GM12891 (cell line): Measurements from ENCODE around the gene BMF.
A peak's percentile ranks its signal among the peaks of the same experiment; 100 is the strongest.

Experiments used
- DNase-seq: peaks from one replicate; pipeline ENCODE4 v3.0.0; 2011; ENCODE audit warnings: low spot score; ENCODE audit not compliant: insufficient read length
- FAIRE-seq: peaks from 2 replicates; lab custom pipeline; 2011; peaks lifted over from hg19 to GRCh38; lab: Jason Lieb, UNC
- PAX5 ChIP-seq: IDR thresholded peaks from 2 replicates; pipeline ENCODE4 v1.6.1; 2011; ENCODE audit warnings: low read length, moderate library complexity, mild to moderate bottlenecking; ENCODE audit not compliant: insufficient read depth, severe bottlenecking
- POLR2A ChIP-seq: IDR thresholded peaks from 2 replicates; pipeline ENCODE4 v1.6.1; 2011; ENCODE audit warnings: low read depth, low read length, control low read depth
- POLR2AphosphoS5 ChIP-seq: IDR thresholded peaks from 2 replicates; pipeline ENCODE4 v1.6.1; 2011; ENCODE audit warnings: low read depth, low read length, control low read depth
- POU2F2 ChIP-seq: IDR thresholded peaks from 2 replicates; pipeline ENCODE4 v1.6.1; 2011; ENCODE audit warnings: low read depth, mild to moderate bottlenecking, control low read depth, low read length, moderate library complexity
- SPI1 ChIP-seq: IDR thresholded peaks from 2 replicates; pipeline ENCODE4 v1.6.1; 2011; ENCODE audit warnings: low read depth, low read length, control low read depth
- TAF1 ChIP-seq: IDR thresholded peaks from 2 replicates; pipeline ENCODE4 v1.6.1; 2011; ENCODE audit warnings: low read depth, low read length, control low read depth

Gene BMF

GRCh38 chr15:40055576-40056293, 52.9 kb downstream of the BMF start:
- FAIRE-seq = peak; percentile 47
- no peak for DNase-seq
- TF ChIP-seq POLR2AphosphoS5 (no peak), PAX5 (no peak), POLR2A (no peak), TAF1 (no peak), POU2F2 (no peak), SPI1 (no peak)

DNA sequence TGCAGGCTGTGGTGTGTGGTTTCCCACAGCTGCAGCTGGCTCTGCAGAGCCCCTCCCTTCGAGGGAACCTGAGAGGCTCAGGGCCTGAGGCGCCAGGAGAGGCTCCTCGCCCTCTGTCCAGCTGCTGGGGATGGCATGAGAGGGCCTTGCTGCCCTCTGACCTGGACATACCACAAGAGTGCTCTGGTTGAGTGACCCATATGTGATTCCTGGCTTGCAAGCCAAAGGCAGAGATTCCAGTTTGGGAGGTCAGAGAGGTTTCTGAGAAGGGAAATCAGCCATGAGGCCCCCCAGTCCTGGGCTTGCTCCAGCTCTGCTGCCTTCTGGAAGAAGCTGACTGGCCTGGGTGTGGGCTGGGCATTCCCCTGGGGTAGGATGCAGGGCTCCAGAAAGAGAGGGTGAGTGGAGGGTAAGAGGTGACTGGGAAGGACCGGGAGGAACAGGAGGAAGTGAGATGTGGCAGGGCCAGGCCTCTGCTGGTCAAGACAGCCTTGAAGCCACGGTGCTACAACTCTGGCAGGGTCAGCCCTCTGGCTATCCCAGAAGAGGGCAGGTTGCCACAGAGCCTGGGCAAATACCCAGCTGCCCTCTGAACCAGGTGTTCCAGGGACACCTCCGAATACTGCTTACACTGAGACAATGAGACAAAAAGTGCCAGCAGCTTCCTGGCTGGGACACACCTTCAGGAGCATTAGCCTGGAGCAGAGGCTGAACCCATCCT, 53.7 kb downstream of the BMF start:
- TF ChIP-seq POLR2AphosphoS5 (no peak), SPI1 (peak; percentile 64)
- DNase-seq (no peak), FAIRE-seq (peak; percentile 95)

DNA sequence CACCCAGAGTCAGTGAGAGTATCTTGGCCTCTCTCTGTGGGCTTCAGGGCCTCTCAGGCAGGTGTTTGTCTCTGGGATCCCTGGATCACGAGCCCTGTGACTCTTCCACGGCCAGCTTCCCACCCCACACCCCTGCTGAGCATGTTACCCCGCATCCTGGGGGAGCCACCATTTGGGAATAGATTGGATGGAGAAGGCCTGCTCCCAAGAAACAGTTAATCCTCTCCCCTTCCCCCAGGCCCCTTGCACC, 54.1 kb downstream of the BMF start:
- no peak for DNase-seq
- no peak for FAIRE-seq
- TF ChIP-seq POLR2AphosphoS5 (peak; percentile 49; the same call in 1 of the 2 replicates), POU2F2 (no peak), PAX5 (no peak), TAF1 (no peak)

GRCh38 chr15:40053831-40054604, 54.7 kb downstream of the BMF start:
- FAIRE-seq (peak; percentile 26), DNase-seq (no peak)
- TF ChIP-seq POLR2AphosphoS5 (no peak), PAX5 (no peak), POU2F2 (no peak), TAF1 (no peak), POLR2A (no peak), SPI1 (no peak)

- DNase-seq (no peak), FAIRE-seq (peak; percentile 13)
- no peak for TF ChIP-seq POLR2A
- no peak for TF ChIP-seq POU2F2
- TF ChIP-seq TAF1 = no peak
- no peak for TF ChIP-seq POLR2AphosphoS5
- no peak for TF ChIP-seq SPI1
- no peak for TF ChIP-seq PAX5
Observed at GRCh38 chr15:40053079-40053830, 55.4 kb downstream of the BMF start.

GRCh38 chr15:40052604-40053003, 56.1 kb downstream of the BMF start:
- FAIRE-seq = no peak
- DNase-seq = no peak
- no peak for TF ChIP-seq POLR2A
- no peak for TF ChIP-seq PAX5
- no peak for TF ChIP-seq POU2F2
- no peak for TF ChIP-seq SPI1
- no peak for TF ChIP-seq TAF1
- TF ChIP-seq POLR2AphosphoS5 = no peak

GRCh38 chr15:40051616-40052415, 56.9 kb downstream of the BMF start:
- TF ChIP-seq TAF1 (no peak), SPI1 (no peak), PAX5 (no peak), POLR2AphosphoS5 (no peak), POLR2A (no peak), POU2F2 (no peak)
- FAIRE-seq = no peak
- no peak for DNase-seq

DNA sequence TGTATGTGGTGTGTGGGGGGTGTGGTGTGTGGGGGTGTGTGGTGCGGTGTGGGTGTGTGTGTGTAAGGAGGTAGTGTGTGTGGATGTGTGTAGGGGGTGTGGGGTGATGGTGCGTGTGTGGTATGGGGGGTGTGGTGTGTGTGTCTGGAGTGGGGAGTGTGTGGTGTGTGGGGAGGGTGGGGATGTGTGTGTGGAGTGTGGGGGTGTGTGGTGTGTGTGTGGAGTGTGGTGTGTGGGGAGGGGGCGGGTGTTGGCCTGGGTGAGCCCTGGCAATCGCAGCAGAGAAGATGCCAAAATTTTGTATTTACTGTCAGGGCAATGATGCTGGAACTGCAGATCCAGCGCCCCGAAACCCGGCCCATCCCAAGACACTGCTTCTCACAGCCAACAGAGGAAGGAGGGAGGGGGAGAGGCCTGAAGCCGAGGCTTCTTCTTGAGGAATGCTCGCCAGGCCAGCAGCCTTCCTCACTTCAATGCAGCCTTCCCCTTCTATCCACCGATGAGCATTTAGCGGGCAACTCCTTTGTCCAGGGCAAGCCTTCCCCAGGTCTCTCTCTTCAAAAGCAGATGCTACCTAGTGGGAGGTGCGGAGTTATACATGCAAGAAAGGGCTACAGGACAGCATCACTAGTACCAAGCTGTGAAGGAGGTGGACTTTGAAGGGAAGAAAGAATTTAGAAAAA, 57.8 kb downstream of the BMF start:
- TF ChIP-seq SPI1 = no peak
- TF ChIP-seq POLR2AphosphoS5 = no peak
- TF ChIP-seq TAF1 = no peak
- TF ChIP-seq POU2F2 = no peak
- no peak for TF ChIP-seq PAX5
- TF ChIP-seq POLR2A = no peak
- peak; percentile 98 for FAIRE-seq
- DNase-seq = no peak
